GM18511 (cell line): ENCODE results near the gene CDADC1.
A peak's percentile ranks its signal among the peaks of the same experiment; 100 is the strongest.
"Not testable (repeated sequence)": the region's sequence is repeated elsewhere in the genome, so short reads cannot be mapped to it uniquely, and the experiment has no call there.

Experiments used
- ATAC-seq: cut with Tn5 transposase; IDR thresholded peaks from one replicate; pipeline ENCODE4 v1.9.1; 2021; ENCODE audit warnings: mild to moderate bottlenecking, moderate library complexity; ENCODE audit not compliant: unreplicated experiment

The CDADC1 gene

DNA sequence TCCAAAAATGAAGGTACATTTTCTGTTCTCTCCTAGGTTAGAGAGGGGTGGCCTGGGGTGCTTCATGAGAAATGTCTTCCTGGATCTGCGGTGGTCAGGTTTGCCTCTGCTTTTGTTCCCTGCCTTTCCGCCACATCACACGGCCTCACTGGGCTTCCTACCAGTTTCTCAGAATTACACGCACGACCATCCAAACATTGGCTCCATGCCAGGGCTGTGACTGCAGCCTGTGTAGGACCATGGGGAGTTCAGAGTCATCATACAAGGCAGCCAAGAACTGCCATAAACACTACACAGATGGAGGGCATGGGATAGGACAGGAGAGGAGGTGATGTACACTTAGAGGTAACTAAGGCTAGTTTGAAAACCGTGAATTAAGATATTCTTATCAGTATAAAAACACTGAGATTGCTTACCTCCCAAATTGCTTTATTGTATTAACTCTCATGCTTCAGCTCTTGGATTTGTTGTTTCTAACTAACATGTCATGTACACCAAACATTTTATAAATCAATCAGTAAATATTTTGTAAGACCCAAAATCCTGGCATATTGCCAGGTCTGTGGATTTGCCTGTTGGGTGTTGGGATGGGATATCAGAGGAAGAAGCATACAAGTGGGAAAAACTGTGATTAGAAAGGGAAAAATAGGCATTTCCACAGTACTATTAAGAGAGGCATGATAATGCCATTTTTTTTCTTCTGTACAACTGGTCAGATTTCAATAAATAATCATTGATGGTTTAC is 45.2 kb downstream of the CDADC1 start:
- no peak for ATAC-seq

DNA sequence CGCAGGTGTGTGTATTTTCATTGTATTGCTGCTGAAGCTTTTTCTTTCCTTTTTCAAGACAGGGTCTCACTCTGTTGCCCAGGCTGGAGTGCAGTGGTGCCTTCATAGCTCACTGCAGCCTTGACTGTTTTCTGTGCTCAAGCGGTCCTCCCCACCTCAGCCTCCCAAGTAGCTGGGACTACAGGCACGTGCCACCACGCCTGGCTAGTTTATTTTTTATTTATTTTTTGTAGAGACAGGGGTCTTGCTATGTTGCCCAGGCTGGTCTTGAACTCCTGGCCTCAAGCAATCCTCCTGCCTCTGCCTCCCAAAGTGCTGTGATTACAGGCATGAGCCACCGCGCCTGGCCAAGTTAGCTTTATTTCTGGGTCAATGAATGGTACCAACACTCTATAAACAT is 47.0 kb downstream of the CDADC1 start:
- ATAC-seq: not testable (repeated sequence)

DNA sequence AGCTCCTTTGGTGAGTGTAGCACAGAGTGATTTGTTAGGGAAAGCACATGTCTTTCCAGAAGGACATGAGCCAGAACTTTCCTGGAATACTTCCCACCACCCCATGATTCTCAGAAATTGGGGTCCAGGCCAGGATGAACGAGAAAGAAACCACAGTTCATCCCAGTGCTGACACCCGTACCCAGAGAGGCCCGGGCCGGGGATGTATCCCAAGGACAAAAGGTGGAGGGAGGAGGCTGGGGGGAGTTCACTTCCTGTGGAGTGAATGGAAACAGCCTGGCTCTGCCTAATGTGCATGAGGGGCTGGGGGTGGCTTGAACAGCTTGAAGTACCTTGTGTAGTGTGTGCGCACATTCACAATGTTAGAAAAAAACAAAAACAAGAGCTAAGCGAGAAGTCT is 47.5 kb downstream of the CDADC1 start:
- ATAC-seq: no peak

DNA sequence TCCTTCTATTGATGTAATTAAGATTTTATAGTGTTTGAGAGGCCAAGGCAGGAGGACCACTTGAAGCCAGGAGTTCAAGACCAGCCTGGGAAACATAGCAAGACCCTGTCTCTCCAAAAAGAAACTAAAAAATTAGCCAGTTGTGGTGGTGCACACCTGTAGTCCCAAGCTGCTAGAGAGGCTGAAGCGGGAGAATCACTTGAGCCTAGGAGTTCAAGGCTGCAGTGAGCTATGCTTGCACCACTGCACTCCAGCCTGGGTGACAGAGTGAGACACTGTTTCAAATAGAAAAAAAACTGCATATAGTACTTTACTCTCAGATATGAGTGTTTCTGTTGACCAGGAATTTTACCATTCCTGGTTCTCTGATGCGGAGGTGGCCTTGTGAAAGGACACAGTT is 48.9 kb downstream of the CDADC1 start:
- ATAC-seq: no peak

DNA sequence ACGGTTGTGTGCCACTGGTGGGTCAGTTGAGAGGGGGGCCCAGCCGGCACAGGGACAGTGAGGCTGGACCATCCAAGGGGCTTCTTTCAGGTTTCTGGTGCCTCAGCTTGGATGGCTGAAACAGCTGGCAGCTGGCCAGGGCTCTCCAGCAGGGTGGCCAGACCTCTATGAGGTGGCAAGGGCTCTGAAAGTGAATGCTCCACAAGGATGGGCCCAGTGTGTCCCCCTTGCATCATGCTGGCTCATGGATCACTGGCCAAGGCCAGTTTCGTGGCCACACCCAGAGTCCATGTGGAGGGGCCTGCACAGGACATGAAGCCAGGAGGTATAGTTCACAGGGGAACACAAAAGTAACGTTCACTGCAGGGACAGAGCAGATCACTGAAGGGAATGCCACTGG is 49.6 kb downstream of the CDADC1 start:
- ATAC-seq: no peak

DNA sequence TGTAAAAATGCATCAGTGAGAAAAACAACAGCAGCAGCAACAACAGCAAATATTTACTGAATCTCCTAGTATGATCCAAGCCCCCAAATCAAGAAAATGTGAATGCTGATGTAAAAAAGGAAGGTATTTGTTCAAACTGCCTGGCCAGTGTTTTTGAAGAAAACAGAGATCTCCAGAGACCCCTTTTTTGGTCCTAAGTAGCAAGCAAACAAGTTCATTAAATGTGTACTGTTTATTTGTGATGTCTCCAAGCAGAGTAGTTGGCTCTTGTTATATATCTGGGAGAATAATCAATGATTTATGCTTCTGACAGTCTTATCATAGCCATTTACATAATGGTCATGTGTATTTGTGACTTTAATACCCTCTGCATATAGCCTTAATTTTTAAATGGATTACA is 50.7 kb downstream of the CDADC1 start:
- no peak for ATAC-seq

DNA sequence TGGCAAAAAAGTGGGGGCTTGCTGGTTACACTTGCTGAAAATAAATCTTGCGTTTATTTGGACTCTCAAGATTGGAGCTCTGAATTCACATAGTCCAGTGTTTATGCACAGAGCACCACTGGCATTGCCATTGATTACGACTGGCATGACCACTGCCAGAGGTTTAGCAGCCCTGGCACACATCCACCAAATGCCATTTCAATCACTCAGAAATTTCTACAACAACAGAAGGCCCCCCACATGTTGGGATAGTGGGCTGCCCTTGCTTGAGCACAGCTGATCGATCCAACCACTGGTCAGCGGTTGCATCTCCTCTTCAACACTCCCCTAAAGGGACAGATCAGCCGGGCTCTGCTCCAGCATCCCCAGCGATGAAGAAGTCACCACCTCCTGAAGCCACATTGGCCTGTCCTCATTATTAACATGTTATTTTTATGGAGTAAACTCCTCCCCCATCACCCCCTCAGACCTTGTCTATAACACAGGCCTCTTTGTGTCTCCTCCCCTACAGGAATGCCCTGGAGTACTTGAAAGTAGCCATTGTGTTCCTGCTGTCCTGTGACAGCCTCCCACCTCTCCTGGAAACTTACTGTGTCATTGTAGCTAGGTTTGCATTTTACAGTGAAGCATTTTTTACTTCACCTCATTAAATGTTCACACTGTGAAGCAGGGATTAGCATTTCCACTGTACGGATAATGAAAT is 51.3 kb downstream of the CDADC1 start:
- no peak for ATAC-seq

DNA sequence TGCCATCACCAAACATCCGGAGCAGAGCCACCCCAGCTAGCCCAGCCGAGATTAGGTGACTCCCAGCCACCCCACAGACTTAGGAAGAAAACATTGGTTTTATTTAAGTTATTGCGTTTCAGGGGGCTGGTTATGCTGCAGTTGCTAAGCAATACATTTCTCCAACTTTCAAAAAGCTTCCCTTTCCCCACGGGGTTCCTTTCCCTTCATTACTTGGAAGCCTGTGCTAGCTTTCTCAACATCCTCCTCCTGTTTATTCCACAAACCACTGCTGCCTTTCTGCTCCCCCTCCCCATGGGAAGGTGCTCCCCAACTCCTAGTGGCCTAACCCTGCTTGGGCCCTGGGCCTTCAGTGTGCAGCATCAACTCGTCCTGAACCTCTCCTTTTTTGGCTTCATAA is 52.6 kb downstream of the CDADC1 start:
- no peak for ATAC-seq

DNA sequence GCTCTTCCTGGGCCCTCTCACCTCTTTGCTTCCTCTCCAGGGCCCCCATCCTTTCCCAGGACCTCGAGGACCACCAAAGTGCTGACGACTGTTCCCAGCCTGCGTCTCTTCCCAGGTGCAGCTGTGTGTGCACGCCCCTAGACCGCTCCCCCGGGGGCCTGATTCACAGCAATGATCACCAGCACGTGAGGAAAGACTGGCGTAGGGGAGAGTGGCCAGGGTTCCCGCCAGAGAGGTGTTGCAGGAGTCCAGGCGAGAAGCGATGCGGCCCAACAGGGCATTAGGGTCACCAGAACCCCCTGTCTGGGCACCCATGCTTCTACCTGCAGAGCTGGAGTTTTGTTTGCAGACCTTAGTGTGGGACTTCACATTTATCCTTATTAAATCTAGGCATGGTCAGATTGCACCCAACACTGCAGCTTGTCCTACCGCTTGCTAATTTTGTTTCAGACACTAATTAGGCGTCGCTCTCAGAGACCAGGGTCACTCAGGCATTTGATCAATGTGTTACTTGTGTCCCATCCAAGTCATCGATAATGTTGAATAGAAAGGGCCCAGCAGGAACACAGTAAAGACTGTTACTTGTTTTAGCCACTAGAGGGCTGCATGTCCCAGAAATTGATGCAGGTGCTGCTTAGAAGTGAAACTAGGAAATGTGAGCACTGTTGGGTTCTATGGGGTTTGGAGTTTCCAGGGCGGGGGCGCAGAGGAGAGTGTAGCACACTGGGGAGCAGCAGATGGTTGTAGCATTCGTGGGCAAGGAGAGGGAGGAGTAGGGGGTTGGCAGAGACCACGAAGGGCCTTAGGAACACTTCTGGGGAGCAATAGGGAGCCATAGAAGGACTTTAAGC is 53.2 kb downstream of the CDADC1 start:
- peak; percentile 92 for ATAC-seq

DNA sequence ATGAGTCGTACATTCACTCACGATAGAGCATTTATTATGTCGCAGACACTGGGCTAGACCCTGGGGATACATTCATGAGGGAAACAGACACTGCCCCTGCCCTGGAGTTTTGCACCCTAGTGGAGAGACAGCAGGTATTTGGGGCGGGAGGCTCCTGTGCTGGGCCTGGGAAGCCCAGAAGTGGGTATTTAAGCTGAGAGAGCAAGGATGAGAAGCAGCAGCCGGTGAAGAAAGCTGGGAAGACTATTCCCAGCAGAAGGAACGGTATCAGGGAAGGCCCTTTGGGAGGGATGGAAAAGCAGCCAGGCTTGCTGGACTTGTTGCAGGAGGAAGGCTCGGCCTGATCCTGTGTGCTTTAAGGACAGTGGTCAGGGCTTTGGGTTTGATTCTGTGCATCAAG is 54.5 kb downstream of the CDADC1 start:
- no peak for ATAC-seq

DNA sequence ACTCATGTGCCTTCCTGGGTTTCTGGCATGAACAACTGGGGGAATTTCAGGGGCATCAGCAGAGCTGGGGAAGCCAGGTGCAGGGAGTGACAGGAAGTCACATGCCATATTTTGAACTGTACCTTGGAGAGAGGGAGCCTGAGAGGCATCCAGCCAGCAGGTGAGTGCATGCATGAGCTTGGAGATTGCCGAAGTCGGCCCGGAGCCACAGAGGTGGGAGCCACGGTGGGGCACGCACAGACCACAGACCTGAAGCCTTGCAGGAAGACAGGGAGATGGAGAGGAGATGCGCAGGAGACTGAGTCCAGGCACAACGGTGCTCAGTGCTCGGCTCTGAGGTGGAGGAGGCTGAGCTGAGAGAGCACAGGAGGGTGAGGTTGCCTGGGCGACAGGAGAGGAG is 55.1 kb downstream of the CDADC1 start:
- no peak for ATAC-seq

DNA sequence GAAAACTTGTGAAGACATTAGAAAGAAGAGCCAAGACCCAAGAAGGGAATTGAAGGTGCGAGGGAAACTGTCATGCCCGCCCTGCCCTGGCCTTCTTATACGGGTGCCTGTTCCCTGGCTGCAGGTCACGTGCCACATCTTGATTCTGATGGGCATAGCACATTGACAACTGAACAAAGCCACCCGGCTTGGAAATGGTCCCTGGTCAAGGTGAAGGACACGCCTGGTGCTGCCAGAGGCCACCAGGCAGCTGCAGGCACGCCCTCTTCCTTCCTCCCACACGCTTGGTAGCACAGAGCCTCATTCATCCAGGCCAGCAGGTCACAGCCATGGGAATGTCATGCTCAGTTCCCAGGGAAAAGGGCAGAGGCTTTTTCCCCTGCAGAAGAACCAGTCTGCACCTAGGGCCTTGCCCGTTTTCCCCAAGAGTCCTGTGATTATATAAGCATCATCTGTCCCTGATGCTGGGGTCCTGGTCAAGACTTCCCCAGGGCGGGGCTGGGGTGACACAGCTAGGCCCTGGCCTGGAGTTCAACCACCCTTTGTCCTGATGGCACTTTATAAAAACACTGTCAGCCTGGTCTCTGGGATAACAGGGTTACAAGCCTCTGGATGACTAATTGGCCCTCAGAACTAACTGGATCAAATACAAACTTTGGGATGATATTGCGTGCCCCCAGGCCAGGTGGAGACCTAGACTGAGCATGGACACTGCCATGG is 56.0 kb downstream of the CDADC1 start:
- no peak for ATAC-seq

DNA sequence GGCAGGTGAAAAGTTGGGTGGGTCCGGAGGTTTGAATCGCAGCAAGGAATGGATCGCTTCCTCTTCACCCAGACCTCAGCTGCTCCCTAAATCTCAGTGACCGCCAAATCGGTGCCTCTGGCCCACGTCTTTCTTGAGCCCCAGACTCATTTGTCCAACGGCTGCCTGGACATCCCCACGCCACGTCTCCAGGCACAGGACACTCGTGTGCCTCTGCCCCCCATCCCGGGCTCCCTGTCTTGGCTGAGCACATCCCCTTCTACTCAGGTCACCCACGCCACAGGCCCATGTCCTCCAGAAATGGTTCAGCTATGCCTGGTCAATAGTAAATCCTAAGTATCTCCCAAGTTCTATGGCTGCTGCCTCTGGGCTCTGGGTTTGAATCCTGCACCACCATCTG is 56.6 kb downstream of the CDADC1 start:
- no peak for ATAC-seq

DNA sequence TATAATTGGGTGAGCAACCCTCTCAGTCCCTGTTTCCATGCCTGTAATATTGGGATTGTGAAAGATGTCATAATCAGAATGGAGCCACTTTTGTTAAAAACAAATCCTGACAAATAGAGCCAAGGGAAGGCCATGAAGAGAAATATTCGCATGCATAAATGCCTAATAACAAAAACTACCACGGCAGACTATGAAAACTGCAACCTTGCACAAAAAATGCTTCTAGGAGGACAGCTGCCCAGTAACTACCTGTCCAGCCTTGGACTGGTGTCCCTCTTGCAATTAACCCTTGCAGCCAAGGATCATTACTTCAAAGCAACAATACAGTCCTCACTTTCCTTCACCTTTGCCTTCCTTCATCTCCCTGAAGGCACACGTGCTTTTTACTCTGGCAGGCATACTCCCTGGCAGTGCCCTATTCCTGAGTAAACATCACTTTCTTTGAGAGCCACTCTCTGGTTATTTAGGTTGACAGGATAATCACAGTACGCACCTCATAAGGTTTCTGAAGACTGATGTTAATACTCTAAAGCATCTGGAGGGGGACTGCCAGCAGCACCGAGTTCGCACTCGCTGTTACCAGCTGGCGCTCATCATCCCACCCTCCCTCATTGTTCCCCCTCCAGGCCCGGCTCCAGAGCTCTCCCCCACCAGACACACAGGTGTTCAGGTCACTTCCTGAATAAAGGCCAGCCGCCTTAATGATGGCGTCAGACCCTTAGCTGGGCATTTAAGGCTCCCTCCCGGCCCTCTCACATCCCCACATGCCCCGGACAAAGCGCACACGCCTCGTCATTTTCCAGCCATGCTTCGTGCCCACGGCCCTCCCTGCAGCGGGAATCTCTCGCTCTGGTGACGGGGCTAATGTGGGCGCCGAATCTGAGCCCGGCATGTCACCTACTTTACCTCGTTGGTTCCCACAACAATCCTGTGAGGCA is 57.3 kb downstream of the CDADC1 start:
- ATAC-seq: no peak

DNA sequence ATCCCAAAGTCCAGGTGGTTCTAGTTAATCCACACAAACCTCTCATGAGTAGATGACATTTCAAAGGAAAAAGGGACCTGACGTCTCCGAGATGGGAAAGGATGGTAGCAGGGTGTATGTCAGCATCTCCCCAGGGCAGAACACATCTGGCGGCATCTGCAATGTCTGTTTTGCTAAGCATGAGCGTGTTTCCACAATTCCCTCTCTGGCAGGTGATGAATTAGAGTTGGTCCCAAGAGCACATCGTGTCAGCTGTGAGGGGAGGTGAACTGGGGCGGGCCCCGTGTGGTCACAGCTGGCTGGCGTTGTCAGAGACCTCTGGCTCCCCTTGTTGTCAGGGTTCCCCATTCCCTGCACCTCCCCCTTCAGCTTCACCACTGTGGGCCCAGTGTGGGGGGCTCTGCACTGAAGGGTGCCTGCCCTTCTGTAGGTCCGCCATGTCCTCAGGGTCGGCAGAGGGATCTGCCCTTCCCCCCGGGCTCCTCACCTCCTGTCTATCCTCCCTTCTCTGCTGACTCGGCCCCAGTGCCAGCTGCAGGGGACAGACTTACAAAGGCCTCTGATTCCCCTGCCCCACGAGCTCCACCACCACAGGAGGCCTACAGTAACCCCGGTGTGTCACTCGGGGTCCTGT is 58.2 kb downstream of the CDADC1 start:
- no peak for ATAC-seq

DNA sequence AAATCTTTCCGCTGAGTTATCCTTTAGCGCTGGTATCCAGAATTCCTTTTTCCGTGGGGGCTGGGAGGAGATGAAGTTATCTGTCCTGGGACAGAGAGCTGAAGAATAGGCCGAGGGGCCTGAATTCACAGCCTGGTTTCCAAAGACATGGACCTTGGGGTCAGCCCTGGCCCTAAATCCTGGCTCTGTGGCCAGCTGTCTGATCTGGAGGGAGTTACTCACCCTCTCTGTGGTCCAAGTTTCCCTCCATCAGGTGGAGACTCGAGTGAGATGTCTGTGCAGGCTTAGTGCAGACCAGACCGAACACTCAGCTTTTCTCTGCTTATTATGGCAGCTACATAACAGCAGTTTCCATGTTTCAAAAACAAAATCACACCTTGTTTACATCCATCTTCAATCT is 59.6 kb downstream of the CDADC1 start:
- ATAC-seq: no peak

DNA sequence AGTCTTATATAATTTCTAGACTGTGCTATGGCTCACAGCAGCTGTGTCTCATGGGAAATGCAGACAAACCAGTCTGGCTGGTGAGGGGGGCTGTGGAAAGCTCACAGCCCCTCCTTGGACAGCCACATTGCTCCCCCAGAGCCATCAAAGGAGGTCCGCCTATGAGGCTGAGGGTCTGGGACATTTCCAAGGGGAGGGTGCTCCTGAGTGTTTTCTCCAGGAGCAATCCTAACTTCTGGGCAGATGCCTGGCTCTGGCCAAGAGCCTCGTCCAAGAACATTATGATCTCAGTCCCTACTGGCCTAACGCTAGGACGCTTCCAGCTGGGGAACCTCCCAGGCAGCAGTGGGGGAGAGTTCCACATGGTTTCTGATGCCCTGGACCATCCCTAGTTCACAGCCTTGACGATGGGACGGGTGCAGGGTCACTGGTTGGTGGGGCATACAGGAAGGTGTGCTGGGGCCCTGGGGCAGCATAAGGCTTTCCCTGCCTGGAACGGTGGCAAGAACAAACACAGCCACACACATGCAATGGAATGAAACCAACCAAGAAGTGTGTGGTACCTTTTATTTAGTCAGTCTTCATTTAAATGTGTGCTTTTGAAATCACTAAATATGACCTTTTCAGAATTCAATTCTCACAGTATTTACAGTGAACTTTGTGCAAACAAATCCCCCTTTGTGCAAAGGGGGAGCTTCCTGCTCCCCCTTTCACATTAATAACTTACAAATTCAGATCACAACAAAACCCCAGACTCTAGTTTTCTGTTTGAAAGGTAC is 60.6 kb downstream of the CDADC1 start:
- no peak for ATAC-seq

DNA sequence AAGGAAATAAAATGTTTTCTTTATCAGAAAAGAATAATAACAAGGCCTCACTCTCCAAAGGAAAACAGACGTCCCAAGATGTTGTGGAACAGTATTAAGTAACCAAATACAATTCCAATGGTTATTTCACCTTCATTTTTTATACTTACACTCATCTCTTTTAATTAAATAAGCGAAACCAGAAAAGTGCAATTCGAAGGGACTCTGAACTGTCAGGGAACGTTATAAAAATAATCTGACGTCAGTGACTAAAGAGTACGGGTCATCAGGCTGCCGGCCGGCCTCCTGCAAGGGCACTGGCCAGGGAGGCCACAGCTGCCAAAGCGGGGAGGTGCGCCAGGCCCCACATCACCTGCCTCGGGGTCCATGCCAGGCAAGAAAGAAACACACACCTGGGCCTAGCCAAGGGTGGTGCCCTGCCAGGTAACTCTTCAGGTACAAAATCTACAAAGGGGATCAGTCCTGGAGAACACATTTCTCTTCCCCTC is 61.2 kb downstream of the CDADC1 start:
- no peak for ATAC-seq

DNA sequence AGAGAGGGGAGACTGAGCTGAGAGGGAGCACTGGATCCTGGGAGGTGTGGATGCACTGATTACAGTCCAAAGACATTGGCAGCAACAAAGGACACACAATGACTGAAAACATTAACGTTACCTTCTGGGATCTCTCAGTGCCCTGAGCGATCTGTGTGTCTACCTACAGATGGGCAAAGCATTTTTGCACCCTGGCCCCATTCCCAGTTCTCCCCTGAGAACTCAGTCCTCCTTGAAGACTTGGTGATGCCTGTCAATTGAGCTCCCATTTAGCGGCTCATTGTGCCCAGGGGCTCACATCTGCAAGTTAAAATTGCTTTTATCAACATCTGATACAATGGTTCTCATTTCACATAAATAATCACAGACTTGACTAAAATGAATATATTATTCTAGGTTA is 62.5 kb downstream of the CDADC1 start:
- no peak for ATAC-seq
